Activated CD4-positive, alpha-beta T cell treated with anti-CD3 and anti-CD28 coated beads, Interleukin-2, amount 50 U/mL, for 4 hours (primary cell): Measurements from ENCODE around the gene GALR2.
"Not testable (repeated sequence)": the region's sequence is repeated elsewhere in the genome, so short reads cannot be mapped to it uniquely, and the experiment has no call there.

Source experiments
- DNase-seq, 2 experiments: peaks; one replicate each; pipeline ENCODE4 v3.0.0-alpha.2; 2020

The GALR2 gene

GRCh38 chr17:76074390-76075363 is at the start of gene GALR2:
GALR2 (plus strand) TSS chr17:76074781; CDS start chr17:76074884, 103 bp downstream.
- DNase-seq, result no peak

- no peak for DNase-seq
These were observed 49.3 kb upstream of the GALR2 start for GRCh38 chr17:76025294-76025693.

GRCh38 chr17:76026714-76027158 is 47.8 kb upstream of the GALR2 start:
- no peak for DNase-seq

GRCh38 chr17:76027159-76027839 is 47.3 kb upstream of the GALR2 start, which contains the start of gene EVPL:
EVPL (minus strand) TSS chr17:76027306; CDS start chr17:76027198, 108 bp downstream.
- no peak for DNase-seq

- DNase-seq, result no peak
These were observed 42.4 kb upstream of the GALR2 start for GRCh38 chr17:76032073-76032779.

- DNase-seq, result no peak
These were observed 41.8 kb upstream of the GALR2 start for GRCh38 chr17:76032780-76033108.

GRCh38 chr17:76033139-76033538 is 41.4 kb upstream of the GALR2 start:
- no peak for DNase-seq

GRCh38 chr17:76034428-76035350 is 39.9 kb upstream of the GALR2 start:
- DNase-seq, result no peak

GRCh38 chr17:76036497-76037261 is 37.9 kb upstream of the GALR2 start:
- DNase-seq, result no peak

- DNase-seq, result no peak
These were observed 36.5 kb upstream of the GALR2 start for GRCh38 chr17:76038050-76038449.

GRCh38 chr17:76039121-76039520 is 35.5 kb upstream of the GALR2 start:
- no peak for DNase-seq

- no peak for DNase-seq
These were observed 34.2 kb upstream of the GALR2 start for GRCh38 chr17:76040376-76040775.

- not testable (repeated sequence) for DNase-seq
These were observed 31.7 kb upstream of the GALR2 start for GRCh38 chr17:76042868-76043267.

- not testable (repeated sequence) for DNase-seq
These were observed 30.0 kb upstream of the GALR2 start for GRCh38 chr17:76044475-76045007.

- DNase-seq, result no peak
These were observed 28.5 kb upstream of the GALR2 start for GRCh38 chr17:76046064-76046463.

GRCh38 chr17:76048025-76048605 is 26.5 kb upstream of the GALR2 start:
- no peak for DNase-seq

- no peak for DNase-seq
These were observed 25.9 kb upstream of the GALR2 start for GRCh38 chr17:76048711-76049110.

- DNase-seq, result no peak
These were observed 25.3 kb upstream of the GALR2 start for GRCh38 chr17:76049239-76049638.

GRCh38 chr17:76049836-76050537 is 24.6 kb upstream of the GALR2 start:
- no peak for DNase-seq
